Sigmoid colon (tissue), 7 donors: ENCODE results near the gene INHBE. TPM values are rescaled to one million over a fixed set of nuclear protein-coding genes. Genes with fewer than 3 reads are reported as not detected.
"Not testable (repeated sequence)": the region's sequence is repeated elsewhere in the genome, so short reads cannot be mapped to it uniquely, and the experiment has no call there.

Source experiments
- DNase-seq: peaks from one replicate; pipeline ENCODE4 v3.0.0-alpha.2; 2019
- H3K27ac ChIP-seq, 4 donors: fragments of 200-600 bp; sonication (generic); one replicate each; pipeline ENCODE4 v1.5.1; 2016 to 2019; ENCODE audit warnings: mild to moderate bottlenecking in 1 of 4
- H3K27me3 ChIP-seq, 3 donors: fragments of 200-600 bp; sonication (generic); one replicate each; pipeline ENCODE4 v1.5.1; 2019; ENCODE audit warnings: mild to moderate bottlenecking in 1 of 3
- H3K36me3 ChIP-seq, 4 donors: fragments of 200-600 bp; sonication (generic); one replicate each; pipeline ENCODE4 v1.5.1; 2016 to 2019
- H3K4me1 ChIP-seq, 4 donors: fragments of 200-600 bp; sonication (generic); one replicate each; pipeline ENCODE4 v1.5.1; 2017 to 2019
- H3K4me3 ChIP-seq, 4 donors: fragments of 200-600 bp; sonication (generic); one replicate each; pipeline ENCODE4 v1.5.1; 2017 to 2019; ENCODE audit warnings: mild to moderate bottlenecking in 2 of 4, moderate library complexity in 1 of 4
- H3K9me3 ChIP-seq, 4 donors: fragments of 200-600 bp in 3 of 4; sonication (generic) in 3 of 4; one replicate each; pipeline versions ENCODE4 v1.5.1 to v1.6.1; 2013 to 2019
- CTCF ChIP-seq, 4 experiments: fragments of 450-650 bp in 3 of 4; fragments of 200-600 bp in 1 of 4; IDR thresholded peaks; one replicate each; pipeline ENCODE4 v1.5.1; 2016 to 2019; ENCODE audit warnings: antibody characterized with exemption in 4 of 4, mild to moderate bottlenecking in 3 of 4, moderate library complexity in 2 of 4
- EP300 ChIP-seq, 4 donors: sonication (generic); formaldehyde crosslinking; IDR thresholded peaks; one replicate each; pipeline ENCODE4 v1.6.1; 2017; ENCODE audit warnings: antibody characterized with exemption in 4 of 4
- POLR2A ChIP-seq, 2 donors: fragments of 450-650 bp; IDR thresholded peaks; one replicate each; pipeline ENCODE4 v1.6.1; 2016; ENCODE audit warnings: antibody characterized with exemption in 2 of 2, mild to moderate bottlenecking in 2 of 2, moderate library complexity in 2 of 2
- POLR2AphosphoS5 ChIP-seq, 4 donors: sonication (generic); formaldehyde crosslinking; IDR thresholded peaks; one replicate each; pipeline ENCODE4 v1.6.1; 2017; ENCODE audit warnings: antibody characterized with exemption in 4 of 4
- WGBS, 2 donors: extraction: QIAGEN DNeasy Blood & Tissue Kit; methylation state at CpG; one replicate each; pipeline ENCODE4 v1.1.7; 2013; 5-methylcytosine and 5-hydroxymethylcytosine counted together
- intact Hi-C: fragments of 100-400 bp; cut with DNase I; formaldehyde crosslinking; loops from one replicate; pipeline ENCODE4 v1.15.1; 2023
- polyA plus RNA-seq, 3 donors: library from polyadenylated mRNA; stranded (reverse); fragments of 200-250 nt; gene quantifications; one replicate each; pipeline ENCODE4 v1.2.3, GENCODE V29; 2013
- total RNA-seq, 4 donors: library from RNA; depleted of rRNA; stranded (reverse); fragments of >200 nt; gene quantifications; one replicate each; pipeline ENCODE4 v1.1.0, GENCODE V29; 2016
- donor health status: healthy with polysubstance abuse.
- donor health status: Bipolar disorder and iron deficiency.
- donor health status: healthy.

The INHBE gene
- total and polyA plus RNA-seq, 7 donors, result 0.09 to 0.36 TPM; not detected in 5

- no peak overlapping the region for H3K4me3 ChIP-seq
- no peaks in the 10 kb centered on the region for H3K9me3 ChIP-seq
- H3K36me3 ChIP-seq, result no peaks in the 10 kb centered on the region
- intact Hi-C loops, result no loop called here
- H3K4me1 ChIP-seq, result peaks cover 0 to 3% (median 0%) of the 10 kb centered on the region in 4 donors
- no peak for DNase-seq
- TF ChIP-seq EP300 (IDR thresholded peaks at IDR 0.05) (no peak), POLR2A (IDR thresholded peaks at IDR 0.05) (no peak), CTCF (IDR thresholded peaks at IDR 0.05) (no peak)
- H3K27me3 ChIP-seq, result no peaks in the 10 kb centered on the region
- WGBS, 2 donors, result 92 to 93% methylated on average over 8 of the region's 8 CpGs
- no peak overlapping the region for H3K27ac ChIP-seq
Measured at GRCh38 chr12:57416039-57416996, 38.8 kb upstream of the INHBE start.

- H3K27me3 ChIP-seq, result no peaks in the 10 kb centered on the region
- 93 to 94% methylated on average over 9 of the region's 9 CpGs for WGBS, 2 donors
- no peaks in the 10 kb centered on the region for H3K36me3 ChIP-seq
- no peaks in the 10 kb centered on the region for H3K9me3 ChIP-seq
- H3K27ac ChIP-seq, result no peak overlapping the region
- no peak for TF ChIP-seq POLR2A (IDR thresholded peaks at IDR 0.05)
- no peak for TF ChIP-seq POLR2AphosphoS5 (IDR thresholded peaks at IDR 0.05)
- no peak for TF ChIP-seq EP300 (IDR thresholded peaks at IDR 0.05)
- no peak for TF ChIP-seq CTCF (IDR thresholded peaks at IDR 0.05)
- H3K4me1 ChIP-seq, result peaks cover 0 to 3% (median 0%) of the 10 kb centered on the region in 4 donors
- intact Hi-C loops, result no loop called here
- no peak for DNase-seq
- no peak overlapping the region for H3K4me3 ChIP-seq
Measured at GRCh38 chr12:57418255-57418654, 36.9 kb upstream of the INHBE start.

- Histone ChIP-seq H3K9me3 (no peaks in the 10 kb centered on the region), H3K27ac (no peak overlapping the region), H3K36me3 (no peaks in the 10 kb centered on the region), H3K4me3 (no peak overlapping the region), H3K4me1 (peaks cover 0 to 3% (median 0%) of the 10 kb centered on the region in 4 donors), H3K27me3 (no peaks in the 10 kb centered on the region)
- intact Hi-C loops, result no loop called here
- no peak for DNase-seq
- 95 to 98% methylated on average over 2 of the region's 2 CpGs for WGBS, 2 donors
- TF ChIP-seq POLR2AphosphoS5 (IDR thresholded peaks at IDR 0.05), result no peak
- TF ChIP-seq EP300 (IDR thresholded peaks at IDR 0.05), result no peak
- no peak for TF ChIP-seq POLR2A (IDR thresholded peaks at IDR 0.05)
- no peak for TF ChIP-seq CTCF (IDR thresholded peaks at IDR 0.05)
Measured at GRCh38 chr12:57419495-57419894, 35.6 kb upstream of the INHBE start.

GRCh38 chr12:57420482-57420881 is 34.6 kb upstream of the INHBE start:
- TF ChIP-seq CTCF (IDR thresholded peaks at IDR 0.05) (no peak), EP300 (IDR thresholded peaks at IDR 0.05) (no peak), POLR2A (IDR thresholded peaks at IDR 0.05) (no peak), POLR2AphosphoS5 (IDR thresholded peaks at IDR 0.05) (no peak)
- no peak for DNase-seq
- intact Hi-C loops, result no loop called here
- Histone ChIP-seq H3K9me3 (no peaks in the 10 kb centered on the region), H3K36me3 (peaks cover 0 to 2% (median 0%) of the 10 kb centered on the region in 4 donors), H3K27ac (no peak overlapping the region), H3K4me3 (no peak overlapping the region), H3K4me1 (peaks cover 0 to 3% (median 0%) of the 10 kb centered on the region in 4 donors), H3K27me3 (no peaks in the 10 kb centered on the region)
- WGBS, 2 donors, result 94 to 96% methylated on average over 5 of the region's 5 CpGs

- H3K4me3 ChIP-seq, H3K27ac ChIP-seq, H3K27me3 ChIP-seq, H3K36me3 ChIP-seq, DNase-seq, intact Hi-C loops, H3K9me3 ChIP-seq: not testable (repeated sequence)
- WGBS, 2 donors, result 96 to 97% methylated on average over 10 of the region's 10 CpGs
- H3K4me1 ChIP-seq, result peaks cover 0 to 18% (median 14%) of the 10 kb centered on the region in 4 donors
Measured at GRCh38 chr12:57426948-57427347, 28.2 kb upstream of the INHBE start.
